Measurements from ENCODE around the gene MORN4. TPM values are rescaled to one million over a fixed set of nuclear protein-coding genes. Genes with fewer than 3 reads are reported as not detected.

Gene MORN4
- total and polyA plus RNA-seq, 2 of the 13 experiments (the other 11 are each of a cell fraction or from before 2014, with no cell fraction given) = 3.4 to 9.1 TPM

DNA sequence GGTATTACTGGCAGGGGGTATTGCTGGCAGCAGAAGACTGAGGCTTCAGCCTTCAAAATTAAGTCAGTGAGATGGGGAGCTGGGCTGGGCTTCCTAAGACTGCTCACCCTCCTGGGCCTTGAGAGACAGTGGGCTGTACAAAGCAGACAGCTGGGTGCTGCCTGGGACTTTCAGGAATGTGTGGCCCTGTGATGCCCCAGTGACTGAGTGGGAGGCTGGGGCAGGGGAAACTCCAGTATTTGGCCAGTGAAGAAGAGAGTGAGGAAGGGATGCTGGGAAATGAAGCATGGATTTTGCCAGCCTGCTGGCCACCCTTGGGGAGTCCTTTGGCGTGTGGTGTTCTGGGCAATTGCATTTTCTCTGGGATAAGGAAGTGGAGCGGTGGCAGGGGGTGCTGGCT lies 60.3 kb downstream of the MORN4 start (continued):
- TF ChIP-seq, protein P1, sequence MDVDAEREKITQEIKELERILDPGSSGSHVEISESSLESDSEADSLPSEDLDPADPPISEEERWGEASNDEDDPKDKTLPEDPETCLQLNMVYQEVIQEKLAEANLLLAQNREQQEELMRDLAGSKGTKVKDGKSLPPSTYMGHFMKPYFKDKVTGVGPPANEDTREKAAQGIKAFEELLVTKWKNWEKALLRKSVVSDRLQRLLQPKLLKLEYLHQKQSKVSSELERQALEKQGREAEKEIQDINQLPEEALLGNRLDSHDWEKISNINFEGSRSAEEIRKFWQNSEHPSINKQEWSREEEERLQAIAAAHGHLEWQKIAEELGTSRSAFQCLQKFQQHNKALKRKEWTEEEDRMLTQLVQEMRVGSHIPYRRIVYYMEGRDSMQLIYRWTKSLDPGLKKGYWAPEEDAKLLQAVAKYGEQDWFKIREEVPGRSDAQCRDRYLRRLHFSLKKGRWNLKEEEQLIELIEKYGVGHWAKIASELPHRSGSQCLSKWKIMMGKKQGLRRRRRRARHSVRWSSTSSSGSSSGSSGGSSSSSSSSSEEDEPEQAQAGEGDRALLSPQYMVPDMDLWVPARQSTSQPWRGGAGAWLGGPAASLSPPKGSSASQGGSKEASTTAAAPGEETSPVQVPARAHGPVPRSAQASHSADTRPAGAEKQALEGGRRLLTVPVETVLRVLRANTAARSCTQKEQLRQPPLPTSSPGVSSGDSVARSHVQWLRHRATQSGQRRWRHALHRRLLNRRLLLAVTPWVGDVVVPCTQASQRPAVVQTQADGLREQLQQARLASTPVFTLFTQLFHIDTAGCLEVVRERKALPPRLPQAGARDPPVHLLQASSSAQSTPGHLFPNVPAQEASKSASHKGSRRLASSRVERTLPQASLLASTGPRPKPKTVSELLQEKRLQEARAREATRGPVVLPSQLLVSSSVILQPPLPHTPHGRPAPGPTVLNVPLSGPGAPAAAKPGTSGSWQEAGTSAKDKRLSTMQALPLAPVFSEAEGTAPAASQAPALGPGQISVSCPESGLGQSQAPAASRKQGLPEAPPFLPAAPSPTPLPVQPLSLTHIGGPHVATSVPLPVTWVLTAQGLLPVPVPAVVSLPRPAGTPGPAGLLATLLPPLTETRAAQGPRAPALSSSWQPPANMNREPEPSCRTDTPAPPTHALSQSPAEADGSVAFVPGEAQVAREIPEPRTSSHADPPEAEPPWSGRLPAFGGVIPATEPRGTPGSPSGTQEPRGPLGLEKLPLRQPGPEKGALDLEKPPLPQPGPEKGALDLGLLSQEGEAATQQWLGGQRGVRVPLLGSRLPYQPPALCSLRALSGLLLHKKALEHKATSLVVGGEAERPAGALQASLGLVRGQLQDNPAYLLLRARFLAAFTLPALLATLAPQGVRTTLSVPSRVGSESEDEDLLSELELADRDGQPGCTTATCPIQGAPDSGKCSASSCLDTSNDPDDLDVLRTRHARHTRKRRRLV (CRISPR knock-in tag; IDR thresholded peaks at IDR 0.05) = no peak
- TF ChIP-seq ZNF260 (CRISPR knock-in tag; IDR thresholded peaks at IDR 0.05; ENCODE audit: borderline replicate concordance, low read depth) (no peak), TEAD3 (CRISPR knock-in tag; optimal IDR thresholded peaks at IDR 0.05; ENCODE audit: borderline replicate concordance) (no peak), ZNF652 (CRISPR knock-in tag; IDR thresholded peaks at IDR 0.05; ENCODE audit: borderline replicate concordance, low read depth) (no peak), ZNF792 (CRISPR knock-in tag; IDR thresholded peaks at IDR 0.05) (no peak)
- TF ChIP-seq, protein P2, sequence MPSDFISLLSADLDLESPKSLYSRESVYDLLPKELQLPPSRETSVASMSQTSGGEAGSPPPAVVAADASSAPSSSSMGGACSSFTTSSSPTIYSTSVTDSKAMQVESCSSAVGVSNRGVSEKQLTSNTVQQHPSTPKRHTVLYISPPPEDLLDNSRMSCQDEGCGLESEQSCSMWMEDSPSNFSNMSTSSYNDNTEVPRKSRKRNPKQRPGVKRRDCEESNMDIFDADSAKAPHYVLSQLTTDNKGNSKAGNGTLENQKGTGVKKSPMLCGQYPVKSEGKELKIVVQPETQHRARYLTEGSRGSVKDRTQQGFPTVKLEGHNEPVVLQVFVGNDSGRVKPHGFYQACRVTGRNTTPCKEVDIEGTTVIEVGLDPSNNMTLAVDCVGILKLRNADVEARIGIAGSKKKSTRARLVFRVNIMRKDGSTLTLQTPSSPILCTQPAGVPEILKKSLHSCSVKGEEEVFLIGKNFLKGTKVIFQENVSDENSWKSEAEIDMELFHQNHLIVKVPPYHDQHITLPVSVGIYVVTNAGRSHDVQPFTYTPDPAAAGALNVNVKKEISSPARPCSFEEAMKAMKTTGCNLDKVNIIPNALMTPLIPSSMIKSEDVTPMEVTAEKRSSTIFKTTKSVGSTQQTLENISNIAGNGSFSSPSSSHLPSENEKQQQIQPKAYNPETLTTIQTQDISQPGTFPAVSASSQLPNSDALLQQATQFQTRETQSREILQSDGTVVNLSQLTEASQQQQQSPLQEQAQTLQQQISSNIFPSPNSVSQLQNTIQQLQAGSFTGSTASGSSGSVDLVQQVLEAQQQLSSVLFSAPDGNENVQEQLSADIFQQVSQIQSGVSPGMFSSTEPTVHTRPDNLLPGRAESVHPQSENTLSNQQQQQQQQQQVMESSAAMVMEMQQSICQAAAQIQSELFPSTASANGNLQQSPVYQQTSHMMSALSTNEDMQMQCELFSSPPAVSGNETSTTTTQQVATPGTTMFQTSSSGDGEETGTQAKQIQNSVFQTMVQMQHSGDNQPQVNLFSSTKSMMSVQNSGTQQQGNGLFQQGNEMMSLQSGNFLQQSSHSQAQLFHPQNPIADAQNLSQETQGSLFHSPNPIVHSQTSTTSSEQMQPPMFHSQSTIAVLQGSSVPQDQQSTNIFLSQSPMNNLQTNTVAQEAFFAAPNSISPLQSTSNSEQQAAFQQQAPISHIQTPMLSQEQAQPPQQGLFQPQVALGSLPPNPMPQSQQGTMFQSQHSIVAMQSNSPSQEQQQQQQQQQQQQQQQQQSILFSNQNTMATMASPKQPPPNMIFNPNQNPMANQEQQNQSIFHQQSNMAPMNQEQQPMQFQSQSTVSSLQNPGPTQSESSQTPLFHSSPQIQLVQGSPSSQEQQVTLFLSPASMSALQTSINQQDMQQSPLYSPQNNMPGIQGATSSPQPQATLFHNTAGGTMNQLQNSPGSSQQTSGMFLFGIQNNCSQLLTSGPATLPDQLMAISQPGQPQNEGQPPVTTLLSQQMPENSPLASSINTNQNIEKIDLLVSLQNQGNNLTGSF (CRISPR knock-in tag; IDR thresholded peaks at IDR 0.05) = no peak

Data from HepG2 (cell line).